Esophagus muscularis mucosa (tissue), 4 donors: Measurements from ENCODE around the gene TTC32. TPM values are rescaled to one million over a fixed set of nuclear protein-coding genes. Genes with fewer than 3 reads are reported as not detected.

Source experiments
- DNase-seq: peaks from one replicate; pipeline ENCODE4 v3.0.0-alpha.2; 2017; ENCODE audit errors: extremely low spot score
- H3K27ac ChIP-seq, 4 donors: fragments of 200-600 bp; sonication (generic); replicated peaks in 1 of 4; 1 replicate in 3 of 4; 2 replicates in 1 of 4; pipeline ENCODE4 v1.5.1; 2016 to 2019; ENCODE audit warnings: mild to moderate bottlenecking in 1 of 4
- H3K27me3 ChIP-seq, 4 donors: fragments of 200-600 bp; sonication (generic); one replicate each; pipeline versions ENCODE4 v1.5.1 to v1.6.0; 2016 to 2019
- H3K36me3 ChIP-seq, 4 donors: fragments of 200-600 bp; sonication (generic); one replicate each; pipeline ENCODE4 v1.5.1; 2016 to 2019
- H3K4me1 ChIP-seq, 4 donors: fragments of 200-600 bp; sonication (generic); one replicate each; pipeline ENCODE4 v1.5.1; 2016 to 2019
- H3K4me3 ChIP-seq, 4 donors: fragments of 200-600 bp; sonication (generic); 1 replicate in 2 of 4; 2 replicates in 2 of 4; pipeline ENCODE4 v1.5.1; 2016 to 2019; ENCODE audit warnings: mild to moderate bottlenecking in 4 of 4, moderate library complexity in 1 of 4
- H3K9me3 ChIP-seq, 4 donors: fragments of 200-600 bp; sonication (generic); 1 replicate in 3 of 4; 2 replicates in 1 of 4; pipeline ENCODE4 v1.5.1; 2016 to 2019
- CTCF ChIP-seq, 3 experiments: fragments of 200-600 bp in 2 of 3; fragments of 450-650 bp in 1 of 3; sonication (generic) in 2 of 3; IDR thresholded peaks; one replicate each; pipeline ENCODE4 v1.5.1; 2017 to 2019; ENCODE audit warnings: antibody characterized with exemption in 3 of 3, mild to moderate bottlenecking in 2 of 3, moderate library complexity in 1 of 3
- EP300 ChIP-seq: sonication (generic); formaldehyde crosslinking; IDR thresholded peaks from one replicate; pipeline ENCODE4 v1.6.1; 2017; ENCODE audit warnings: antibody characterized with exemption
- POLR2A ChIP-seq: fragments of 450-650 bp; IDR thresholded peaks from one replicate; pipeline ENCODE4 v1.6.1; 2017; ENCODE audit warnings: antibody characterized with exemption, moderate library complexity, mild to moderate bottlenecking, low read depth
- POLR2AphosphoS5 ChIP-seq, 2 donors: sonication (generic); formaldehyde crosslinking; IDR thresholded peaks; one replicate each; pipeline ENCODE4 v1.6.1; 2017; ENCODE audit warnings: antibody characterized with exemption in 2 of 2
- WGBS: methylation state at CpG from one replicate; pipeline ENCODE4 v1.1.5; 2018; 5-methylcytosine and 5-hydroxymethylcytosine counted together
- intact Hi-C: fragments of 100-400 bp; cut with DNase I; formaldehyde crosslinking; loops from one replicate; pipeline ENCODE4 v1.15.1; 2023
- total RNA-seq, 4 donors: library from RNA; depleted of rRNA; stranded (reverse); fragments of >200 nt; gene quantifications; one replicate each; pipeline versions ENCODE4 v1.1.0 to v1.2.1, GENCODE V29; 2016

The TTC32 gene
- total RNA-seq, 4 donors from 2014 or later: 8.1 to 12.5 (median 10.2) TPM

GRCh38 chr2:19883971-19884720, 17.6 kb downstream of the TTC32 start:
- intact Hi-C loops: no loop called here
- Histone ChIP-seq H3K4me3 (no peak overlapping the region), H3K36me3 (no peaks in the 10 kb centered on the region), H3K27ac (no peak overlapping the region), H3K4me1 (no peaks in the 10 kb centered on the region), H3K27me3 (no peaks in the 10 kb centered on the region), H3K9me3 (no peaks in the 10 kb centered on the region)
- peak; percentile 89 for DNase-seq
- WGBS: 99% methylated on average over 8 of the region's 8 CpGs
- TF ChIP-seq POLR2AphosphoS5 (IDR thresholded peaks at IDR 0.05) (no peak), POLR2A (no peak), EP300 (no peak), CTCF (IDR thresholded peaks at IDR 0.05) (no peak)

- intact Hi-C loops: no loop called here
- H3K4me1 ChIP-seq: no peaks in the 10 kb centered on the region
Observed at GRCh38 chr2:19883486-19883885, 18.3 kb downstream of the TTC32 start.

GRCh38 chr2:19882286-19882685, 19.5 kb downstream of the TTC32 start:
- Histone ChIP-seq H3K27me3 (no peaks in the 10 kb centered on the region), H3K9me3 (no peaks in the 10 kb centered on the region), H3K36me3 (no peaks in the 10 kb centered on the region), H3K27ac (no peak overlapping the region), H3K4me3 (no peak overlapping the region), H3K4me1 (no peaks in the 10 kb centered on the region)
- DNase-seq: peak; percentile 62
- intact Hi-C loops: no loop called here
- TF ChIP-seq CTCF (IDR thresholded peaks at IDR 0.05) (no peak), EP300 (no peak), POLR2A (no peak), POLR2AphosphoS5 (IDR thresholded peaks at IDR 0.05) (no peak)
- 88% methylated on average over 2 of the region's 2 CpGs for WGBS

More at GRCh38 chr2:19883486-19883885, 18.3 kb downstream of the TTC32 start:
- DNase-seq: no peak
- Histone ChIP-seq H3K9me3 (no peaks in the 10 kb centered on the region), H3K36me3 (no peaks in the 10 kb centered on the region), H3K27me3 (no peaks in the 10 kb centered on the region), H3K4me3 (no peak overlapping the region), H3K27ac (no peak overlapping the region)
- TF ChIP-seq EP300 (no peak), CTCF (IDR thresholded peaks at IDR 0.05) (no peak), POLR2AphosphoS5 (IDR thresholded peaks at IDR 0.05) (no peak), POLR2A (no peak)
- 42% methylated on average over 2 of the region's 2 CpGs for WGBS

GRCh38 chr2:19881908-19882265, 19.9 kb downstream of the TTC32 start:
- H3K27ac ChIP-seq: no peak overlapping the region
- no peaks in the 10 kb centered on the region for H3K36me3 ChIP-seq
- no peak for TF ChIP-seq POLR2A
- no peak for TF ChIP-seq POLR2AphosphoS5 (IDR thresholded peaks at IDR 0.05)
- no peak for TF ChIP-seq EP300
- TF ChIP-seq CTCF (IDR thresholded peaks at IDR 0.05): no peak
- H3K9me3 ChIP-seq: no peaks in the 10 kb centered on the region
- H3K4me1 ChIP-seq: no peaks in the 10 kb centered on the region
- 90% methylated on average over 1 of the region's 2 CpGs for WGBS
- intact Hi-C loops: no loop called here
- H3K27me3 ChIP-seq: no peaks in the 10 kb centered on the region
- no peak overlapping the region for H3K4me3 ChIP-seq
- DNase-seq: peak; percentile 79
